SK-N-SH (cell line): Measurements from ENCODE around the gene P3H4.

Experiments used
- CTCF ChIP-seq: fragments of 200-600 bp; sonication (generic); IDR thresholded peaks from 2 replicates; pipeline ENCODE4 v1.6.1; 2017; ENCODE audit warnings: antibody characterized with exemption, mild to moderate bottlenecking, moderate library complexity
- EP300 ChIP-seq, 2 experiments: IDR thresholded peaks; 2 replicates each; pipeline versions ENCODE4 v1.4.0 to v1.6.1; 2012; ENCODE audit warnings: borderline replicate concordance in 1 of 2, low read depth in 1 of 2, low read length in 1 of 2
- EZH2phosphoT487 ChIP-seq: fragments of 200-600 bp; sonication (generic); IDR thresholded peaks from 2 replicates; pipeline ENCODE4 v1.6.1; 2017; ENCODE audit warnings: low read depth, mixed run types, mild to moderate bottlenecking, antibody characterized with exemption, moderate library complexity, borderline replicate concordance
- NFIC ChIP-seq: IDR thresholded peaks from 2 replicates; pipeline ENCODE4 v1.4.0; 2012; ENCODE audit warnings: borderline replicate concordance
- SMC3 ChIP-seq: IDR thresholded peaks from 2 replicates; pipeline ENCODE4 v1.6.1; 2012; ENCODE audit warnings: low read depth, low read length, improper control_type of control experiment
- TCF12 ChIP-seq: IDR thresholded peaks from 2 replicates; pipeline ENCODE4 v1.4.0; 2012

- TF ChIP-seq TCF12 (no peak), CTCF (no peak), EZH2phosphoT487 (no peak), EP300 (IDR thresholded peaks at IDR 0.05; ENCODE audit: borderline replicate concordance in 1 of 2, low read depth in 1 of 2, low read length in 1 of 2) (no peak), SMC3 (no peak), NFIC (no peak)
Observed at GRCh38 chr17:41821776-41822175, 10.0 kb upstream of the P3H4 start.
